H9 (cell line): ENCODE data around the gene COLEC12. TPM values are rescaled to one million over a fixed set of nuclear protein-coding genes. Genes with fewer than 3 reads are reported as not detected.

Experiments
- DNase-seq: peaks from one replicate; pipeline ENCODE4 v3.0.0-alpha.2; 2017
- H2AFZ ChIP-seq: one replicate; pipeline ENCODE4 v1.6.1; 2013; ENCODE audit warnings: mild to moderate bottlenecking, low read length, control low read depth, moderate library complexity
- H2AK5ac ChIP-seq: 2 replicates; pipeline ENCODE4 v1.6.1; 2013; ENCODE audit warnings: low read length, control low read depth, mixed read lengths; ENCODE audit not compliant: insufficient read length
- H2BK120ac ChIP-seq: one replicate; pipeline ENCODE4 v1.6.1; 2013; ENCODE audit warnings: low read depth, mild to moderate bottlenecking, low read length, control low read depth, inconsistent platforms; ENCODE audit not compliant: poor library complexity, severe bottlenecking
- H2BK12ac ChIP-seq: 2 replicates; pipeline ENCODE4 v1.6.1; 2013; ENCODE audit warnings: low read length, control low read depth, mixed read lengths, low read depth; ENCODE audit not compliant: insufficient read length
- H2BK15ac ChIP-seq: 2 replicates; pipeline ENCODE4 v1.6.1; 2013; ENCODE audit warnings: low read depth, low read length, control low read depth
- H2BK20ac ChIP-seq: one replicate; pipeline ENCODE4 v1.6.1; 2013; ENCODE audit warnings: low read depth, mild to moderate bottlenecking, low read length, control low read depth, inconsistent platforms; ENCODE audit not compliant: poor library complexity, severe bottlenecking
- H2BK5ac ChIP-seq: 2 replicates; pipeline ENCODE4 v1.6.1; 2013; ENCODE audit warnings: low read length, control low read depth, mixed read lengths; ENCODE audit not compliant: insufficient read length
- H3K14ac ChIP-seq: 2 replicates; pipeline ENCODE4 v1.6.1; 2013; ENCODE audit warnings: low read length, control low read depth; ENCODE audit not compliant: insufficient read depth
- H3K18ac ChIP-seq: 2 replicates; pipeline ENCODE4 v1.6.1; 2013; ENCODE audit warnings: low read depth, mild to moderate bottlenecking, mixed read lengths, low read length, control low read depth; ENCODE audit not compliant: insufficient read length
- H3K23ac ChIP-seq: 2 replicates; pipeline ENCODE4 v1.6.1; 2013; ENCODE audit warnings: low read length, control low read depth, mixed read lengths, low read depth; ENCODE audit not compliant: insufficient read length
- H3K23me2 ChIP-seq: 2 replicates; pipeline ENCODE4 v1.6.1; 2013; ENCODE audit warnings: low read depth, mild to moderate bottlenecking, mixed read lengths, low read length, control low read depth; ENCODE audit not compliant: insufficient read length, poor library complexity, severe bottlenecking
- H3K27ac ChIP-seq: 2 replicates; pipeline ENCODE4 v1.5.1; 2013; ENCODE audit warnings: low read length, control low read depth, mixed read lengths, low read depth; ENCODE audit not compliant: insufficient read length
- H3K27me3 ChIP-seq: 2 replicates; pipeline ENCODE4 v1.6.1; 2013; ENCODE audit warnings: low read length, control low read depth, inconsistent platforms; ENCODE audit not compliant: insufficient read depth
- H3K4ac ChIP-seq: 2 replicates; pipeline ENCODE4 v1.6.1; 2013; ENCODE audit warnings: low read depth, mild to moderate bottlenecking, control low read depth, inconsistent platforms, low read length, moderate library complexity
- H3K4me1 ChIP-seq: 2 replicates; pipeline ENCODE4 v1.6.1; 2013; ENCODE audit warnings: low read length, control low read depth, inconsistent platforms; ENCODE audit not compliant: insufficient read depth
- H3K4me2 ChIP-seq: 2 replicates; pipeline ENCODE4 v1.6.1; 2013; ENCODE audit warnings: low read length, control low read depth, mixed read lengths; ENCODE audit not compliant: insufficient read length, insufficient read depth
- H3K56ac ChIP-seq: 2 replicates; pipeline ENCODE4 v1.6.1; 2013; ENCODE audit warnings: low read depth, mild to moderate bottlenecking, mixed read lengths, low read length, control low read depth; ENCODE audit not compliant: insufficient read length
- H3K79me1 ChIP-seq: 2 replicates; pipeline ENCODE4 v1.6.1; 2013; ENCODE audit warnings: low read depth, mild to moderate bottlenecking, moderate library complexity, low read length, control low read depth, inconsistent platforms; ENCODE audit not compliant: insufficient read depth, poor library complexity, severe bottlenecking
- H3K79me2 ChIP-seq: 2 replicates; pipeline ENCODE4 v1.6.1; 2013; ENCODE audit warnings: low read length, control low read depth, inconsistent platforms; ENCODE audit not compliant: insufficient read depth
- H3K9ac ChIP-seq: 2 replicates; pipeline ENCODE4 v1.6.1; 2013; ENCODE audit warnings: low read length, control low read depth, mixed read lengths; ENCODE audit not compliant: insufficient read length; ENCODE audit errors: extremely low read depth
- H3K9me3 ChIP-seq: one replicate; pipeline ENCODE4 v1.6.1; 2013; ENCODE audit warnings: low read depth, low read length, inconsistent platforms; ENCODE audit not compliant: control insufficient read depth
- H3T11ph ChIP-seq: one replicate; pipeline ENCODE4 v1.6.1; 2013; ENCODE audit warnings: mild to moderate bottlenecking, low read length, control low read depth, inconsistent platforms
- H4K20me1 ChIP-seq: one replicate; pipeline ENCODE4 v1.6.1; 2013; ENCODE audit not compliant: control insufficient read depth, insufficient read length, insufficient read depth
- H4K5ac ChIP-seq: 2 replicates; pipeline ENCODE4 v1.6.1; 2013; ENCODE audit warnings: low read depth, mild to moderate bottlenecking, mixed read lengths, low read length, control low read depth; ENCODE audit not compliant: insufficient read length
- H4K8ac ChIP-seq: replicated peaks from 2 replicates; pipeline ENCODE4 v1.6.1; 2013; ENCODE audit warnings: low read length, control low read depth, mixed read lengths, low read depth; ENCODE audit not compliant: insufficient read length
- H4K91ac ChIP-seq: 2 replicates; pipeline ENCODE4 v1.6.1; 2013; ENCODE audit warnings: low read depth, mild to moderate bottlenecking, moderate library complexity, mixed read lengths, low read length, control low read depth; ENCODE audit not compliant: insufficient read length
- H3K27ac Mint-ChIP-seq, 3 experiments: 2 replicates in 2 of 3; 3 replicates in 1 of 3; pipeline ENCODE4 v1.8.0; 2020 to 2021; ENCODE audit warnings: mixed read lengths in 3 of 3, mild to moderate bottlenecking in 1 of 3, moderate library complexity in 1 of 3
- H3K27me3 Mint-ChIP-seq: 2 replicates; pipeline ENCODE4 v1.8.0; 2021; ENCODE audit warnings: low read depth, mild to moderate bottlenecking, moderate library complexity, mixed read lengths
- H3K36me3 Mint-ChIP-seq, 3 experiments: 2 replicates in 2 of 3; 3 replicates in 1 of 3; pipeline ENCODE4 v1.8.0; 2020 to 2021; ENCODE audit warnings: low read depth in 3 of 3, mixed read lengths in 3 of 3; ENCODE audit not compliant: insufficient read depth in 1 of 3
- H3K4me1 Mint-ChIP-seq, 2 experiments: 2 replicates each; pipeline ENCODE4 v1.8.0; 2020; ENCODE audit warnings: mixed read lengths in 2 of 2
- H3K4me3 Mint-ChIP-seq, 2 experiments: 2 replicates in 1 of 2; 3 replicates in 1 of 2; pipeline ENCODE4 v1.8.0; 2020 to 2021; ENCODE audit warnings: mild to moderate bottlenecking in 2 of 2, mixed read lengths in 2 of 2, moderate library complexity in 1 of 2
- H3K9me3 Mint-ChIP-seq, 2 experiments: 2 replicates in 1 of 2; 3 replicates in 1 of 2; pipeline ENCODE4 v1.8.0; 2020; ENCODE audit warnings: mild to moderate bottlenecking in 2 of 2, mixed read lengths in 2 of 2, moderate library complexity in 1 of 2
- WGBS: extraction: QIAGEN DNeasy Blood & Tissue Kit; methylation state at CpG from one replicate; pipeline ENCODE4 v1.1.7; 2013; ENCODE audit warnings: missing lambda C conversion rate, low lambda C conversion rate, mixed read lengths; ENCODE audit not compliant: insufficient read length; ENCODE audit errors: extremely low coverage; 5-methylcytosine and 5-hydroxymethylcytosine counted together
- total RNA-seq: library from RNA; stranded (reverse); gene quantifications from 2 replicates; pipeline ENCODE4 v1.2.1, GENCODE V29; 2021
- TF ChIP-seq, protein P1 (sequence below): fragments of 200-600 bp; sonication (generic); conservative IDR thresholded peaks from 3 replicates; pipeline ENCODE4 v1.8.0; 2021; ENCODE audit warnings: antibody characterized with exemption, mild to moderate bottlenecking

The COLEC12 gene
- total RNA-seq, 1 experiment from 2014 or later, result 0.70 TPM

DNA sequence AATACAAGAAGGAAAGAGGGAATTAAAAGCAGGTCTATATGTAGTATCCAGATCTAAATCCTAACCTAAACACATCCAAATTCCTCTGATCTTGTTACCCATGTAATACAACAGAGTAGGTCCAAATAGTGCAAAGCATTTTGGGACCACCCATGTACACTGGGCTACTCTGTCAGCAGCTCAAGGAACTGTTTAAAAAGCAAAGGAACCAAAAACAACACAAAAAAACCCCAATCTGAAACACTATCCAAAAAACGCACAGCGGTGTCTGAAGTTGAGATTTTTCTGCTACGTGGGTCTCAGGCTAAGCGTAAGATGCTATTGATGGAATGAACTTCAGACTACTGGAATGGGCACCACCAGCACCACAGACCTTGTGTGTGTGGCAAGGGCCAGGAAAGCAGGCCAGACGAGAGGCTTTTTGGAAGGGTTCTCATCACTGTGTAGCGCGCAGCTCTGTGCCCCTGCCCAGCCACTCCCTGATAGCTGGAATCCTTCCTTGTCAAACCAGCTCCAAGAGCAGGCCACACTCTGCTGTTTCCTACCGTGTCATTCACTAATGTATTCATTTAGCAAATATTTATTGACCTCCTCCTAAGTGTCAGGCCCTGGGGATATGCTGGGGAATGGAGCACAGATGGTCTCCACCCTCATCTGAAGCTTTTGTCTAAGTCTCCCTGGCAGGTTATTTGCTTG lies 101.4 kb downstream of the COLEC12 start:
- Histone ChIP-seq H4K8ac (no peak overlapping the region), H3K9ac (no peak overlapping the region), H3K79me1 (no peaks in the 10 kb centered on the region), H3K27ac (no peak overlapping the region), H4K5ac (no peak overlapping the region), H2BK20ac (no peak overlapping the region), H3K14ac (no peak overlapping the region), H2BK15ac (no peak overlapping the region), H3K18ac (peak overlapping the region; percentile 4), H3K79me2 (no peaks in the 10 kb centered on the region), H3K4me1 (no peaks in the 10 kb centered on the region), H3T11ph (no peak overlapping the region), H2BK5ac (no peak overlapping the region), H2BK120ac (no peak overlapping the region), H3K4ac (no peak overlapping the region), H4K91ac (no peak overlapping the region), H3K23ac (no peak overlapping the region), H2BK12ac (no peak overlapping the region), H4K20me1 (no peaks in the 10 kb centered on the region), H3K27me3 (no peaks in the 10 kb centered on the region), H2AK5ac (no peak overlapping the region), H2AFZ (no peak overlapping the region), H3K56ac (no peak overlapping the region), H3K4me2 (no peak overlapping the region), H3K9me3 (no peaks in the 10 kb centered on the region), H3K23me2 (no peaks in the 10 kb centered on the region)
- TF ChIP-seq, protein P1, sequence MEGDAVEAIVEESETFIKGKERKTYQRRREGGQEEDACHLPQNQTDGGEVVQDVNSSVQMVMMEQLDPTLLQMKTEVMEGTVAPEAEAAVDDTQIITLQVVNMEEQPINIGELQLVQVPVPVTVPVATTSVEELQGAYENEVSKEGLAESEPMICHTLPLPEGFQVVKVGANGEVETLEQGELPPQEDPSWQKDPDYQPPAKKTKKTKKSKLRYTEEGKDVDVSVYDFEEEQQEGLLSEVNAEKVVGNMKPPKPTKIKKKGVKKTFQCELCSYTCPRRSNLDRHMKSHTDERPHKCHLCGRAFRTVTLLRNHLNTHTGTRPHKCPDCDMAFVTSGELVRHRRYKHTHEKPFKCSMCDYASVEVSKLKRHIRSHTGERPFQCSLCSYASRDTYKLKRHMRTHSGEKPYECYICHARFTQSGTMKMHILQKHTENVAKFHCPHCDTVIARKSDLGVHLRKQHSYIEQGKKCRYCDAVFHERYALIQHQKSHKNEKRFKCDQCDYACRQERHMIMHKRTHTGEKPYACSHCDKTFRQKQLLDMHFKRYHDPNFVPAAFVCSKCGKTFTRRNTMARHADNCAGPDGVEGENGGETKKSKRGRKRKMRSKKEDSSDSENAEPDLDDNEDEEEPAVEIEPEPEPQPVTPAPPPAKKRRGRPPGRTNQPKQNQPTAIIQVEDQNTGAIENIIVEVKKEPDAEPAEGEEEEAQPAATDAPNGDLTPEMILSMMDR, result no peak
- DNase-seq, result no peak
- Mint-ChIP-seq H3K9me3 (peaks cover 0 to 4% of the 10 kb centered on the region in 2 experiments; a peak in 3 of 5 replicates), H3K4me1 (no peaks in the 10 kb centered on the region), H3K36me3 (no peaks in the 10 kb centered on the region; a peak in 1 of 7 replicates), H3K27me3 (peaks cover 1% of the 10 kb centered on the region; the same call in 1 of the 2 replicates), H3K27ac (no peak overlapping the region; a peak in 1 of 7 replicates), H3K4me3 (no peak overlapping the region)
- no CpG with 5 or more reads among the region's 8 CpGs for WGBS
